GM12878 (cell line): ENCODE data around the gene ZDHHC9. TPM values are rescaled to one million over a fixed set of nuclear protein-coding genes. Genes with fewer than 3 reads are reported as not detected.
A peak's percentile ranks its signal among the peaks of the same experiment; 100 is the strongest.

ENCODE experiments used
- BACH1 ChIP-seq: fragments of 450-650 bp; IDR thresholded peaks from 2 replicates; pipeline ENCODE4 v1.6.1; 2017; ENCODE audit warnings: mild to moderate bottlenecking, borderline replicate concordance
- BMI1 ChIP-seq: fragments of 450-650 bp; IDR thresholded peaks from 2 replicates; pipeline ENCODE4 v1.6.1; 2016; ENCODE audit warnings: mild to moderate bottlenecking, moderate library complexity, borderline replicate concordance
- CBX3 ChIP-seq: fragments of 200-600 bp; sonication (generic); IDR thresholded peaks from 2 replicates; pipeline ENCODE4 v1.6.1; 2016; ENCODE audit warnings: low read depth, borderline replicate concordance
- DPF2 ChIP-seq: fragments of 450-650 bp; IDR thresholded peaks from 2 replicates; pipeline ENCODE4 v1.6.1; 2017; ENCODE audit warnings: mild to moderate bottlenecking
- EP300 ChIP-seq, 2 experiments: fragments of 150-350 bp in 1 of 2; IDR thresholded peaks; 2 replicates each; pipeline ENCODE4 v1.6.1; 2011 to 2012; ENCODE audit warnings: low read depth in 2 of 2, low read length in 2 of 2, borderline replicate concordance in 1 of 2, improper control_type of control experiment in 1 of 2, inconsistent platforms in 1 of 2; ENCODE audit not compliant: control insufficient read depth in 1 of 2
- GATAD2B ChIP-seq: fragments of 450-650 bp; conservative IDR thresholded peaks from 2 replicates; pipeline ENCODE4 v1.6.1; 2017; ENCODE audit warnings: low read depth, mild to moderate bottlenecking, moderate library complexity
- HSF1 ChIP-seq: fragments of 150-350 bp; IDR thresholded peaks from 2 replicates; pipeline ENCODE4 v1.6.1; 2014; ENCODE audit warnings: mild to moderate bottlenecking, low read depth, low read length
- MAX ChIP-seq: IDR thresholded peaks from 2 replicates; pipeline ENCODE4 v1.6.1; 2012; ENCODE audit warnings: low read depth, low read length, improper control_type of control experiment
- NFYB ChIP-seq: IDR thresholded peaks from 2 replicates; pipeline ENCODE4 v1.6.1; 2011; ENCODE audit warnings: low read depth, mild to moderate bottlenecking, low read length, improper control_type of control experiment, moderate library complexity; ENCODE audit not compliant: insufficient read depth
- NRF1 ChIP-seq: conservative IDR thresholded peaks from 2 replicates; pipeline ENCODE4 v1.6.1; 2011; ENCODE audit warnings: mild to moderate bottlenecking, low read depth, low read length, improper control_type of control experiment
- SKIL ChIP-seq: fragments of 450-650 bp; IDR thresholded peaks from 2 replicates; pipeline ENCODE4 v1.6.1; 2017; ENCODE audit warnings: mild to moderate bottlenecking, low read depth, inconsistent platforms; ENCODE audit not compliant: poor library complexity, severe bottlenecking
- SMAD1 ChIP-seq: fragments of 450-650 bp; IDR thresholded peaks from 2 replicates; pipeline ENCODE4 v1.6.1; 2018; ENCODE audit warnings: mild to moderate bottlenecking, low read depth; ENCODE audit not compliant: partially characterized antibody
- SPI1 ChIP-seq: IDR thresholded peaks from 2 replicates; pipeline ENCODE4 v1.6.1; 2011; ENCODE audit warnings: low read depth, mild to moderate bottlenecking, low read length, moderate library complexity, borderline replicate concordance; ENCODE audit not compliant: insufficient read depth
- SRF ChIP-seq, 2 experiments: IDR thresholded peaks; 2 replicates each; pipeline ENCODE4 v1.6.1; 2011; ENCODE audit warnings: low read depth in 2 of 2, low read length in 2 of 2, mild to moderate bottlenecking in 1 of 2, moderate library complexity in 1 of 2
- USF1 ChIP-seq: IDR thresholded peaks from 2 replicates; pipeline ENCODE4 v1.6.1; 2011; ENCODE audit warnings: borderline replicate concordance, low read depth, mild to moderate bottlenecking, moderate library complexity, mixed read lengths, low read length; ENCODE audit not compliant: insufficient read depth; ENCODE audit errors: extremely low read length
- ZNF24 ChIP-seq: fragments of 450-650 bp; IDR thresholded peaks from 2 replicates; pipeline ENCODE4 v1.6.1; 2017; ENCODE audit warnings: antibody characterized with exemption, mild to moderate bottlenecking
- ZZZ3 ChIP-seq: IDR thresholded peaks from 2 replicates; pipeline ENCODE4 v1.6.1; 2011; ENCODE audit warnings: low read depth; ENCODE audit not compliant: control insufficient read depth, insufficient read length
- polyA plus RNA-seq, 11 experiments: library from polyadenylated mRNA; depleted of rRNA in 4 of 11; unstranded in 6 of 11; stranded (reverse) in 5 of 11; fragments of >200 nt; fragmentation: Nextera tagmentation in 4 of 11; fragmentation: Illumina TruSeq in 1 of 11; extraction: Ambion mirVana in 4 of 11; extraction: Trizol in 1 of 11; gene quantifications; 1 replicate in 1 of 11; 2 replicates in 10 of 11; pipeline versions ENCODE4 v1.2.1 to v1.2.3, GENCODE V29; 2011 to 2016; ENCODE audit warnings: inconsistent platforms in 2 of 11, missing spikeins in 2 of 11, low read depth in 1 of 11
- total RNA-seq, 4 experiments: library from RNA; depleted of rRNA in 3 of 4; stranded (reverse); fragments of >200 nt in 3 of 4; fragmentation: Illumina TruSeq in 1 of 4; extraction: Trizol in 1 of 4; gene quantifications; 2 replicates each; pipeline versions ENCODE4 v1.2.1 to v1.2.3, GENCODE V29; 2013 to 2021

Gene ZDHHC9
- total and polyA plus RNA-seq, 10 of the 15 experiments (the other 5 are each of a cell fraction or from before 2014, with no cell fraction given), result 1.8 to 13.0 (median 5.4) TPM

- no peak for TF ChIP-seq CBX3
- no peak for TF ChIP-seq ZZZ3
- TF ChIP-seq HSF1, result no peak
- peak in 1 of 2 experiments; percentile 16; a peak in 3 of 4 replicates for TF ChIP-seq EP300 (IDR thresholded peaks at IDR 0.05; ENCODE audit: borderline replicate concordance in 1 of 2, control insufficient read depth in 1 of 2, low read depth in 2 of 2, low read length in 2 of 2)
- peak; percentile 30; the same call in 1 of the 2 replicates for TF ChIP-seq MAX
- TF ChIP-seq USF1, result no peak
- no peak for TF ChIP-seq SMAD1
- peak; percentile 85 for TF ChIP-seq SPI1
- no peak for TF ChIP-seq BACH1
- TF ChIP-seq SRF (IDR thresholded peaks at IDR 0.05; ENCODE audit: low read depth in 2 of 2, low read length in 2 of 2), result no peak
- no peak for TF ChIP-seq BMI1
- no peak for TF ChIP-seq NRF1
- peak; percentile 76 for TF ChIP-seq NFYB
- peak; percentile 60 for TF ChIP-seq SKIL
- no peak for TF ChIP-seq ZNF24
- TF ChIP-seq GATAD2B, result 0 out of 2 replicates have a peak, but pooled peaks have one; percentile 81
- TF ChIP-seq DPF2, result no peak
Observed at GRCh38 chrX:129781134-129781672, 62.5 kb downstream of the ZDHHC9 start (continued).
